HEK293 (cell line): ENCODE results near the gene S100A14.
A peak's percentile ranks its signal among the peaks of the same experiment; 100 is the strongest.

Experiments
- CTCF ChIA-PET: fragments of 350-600 bp; formaldehyde crosslinking; extraction: SDS; loops from one replicate; lab custom pipeline; 2021; ENCODE audit warnings: antibody characterized with exemption; lab: Yijun Ruan, JAX
- POLR2A ChIA-PET: fragments of 300-600 bp; formaldehyde crosslinking; extraction: SDS; loops from one replicate; lab custom pipeline; 2020; ENCODE audit warnings: antibody characterized with exemption, inconsistent platforms; lab: Yijun Ruan, JAX
- H3K27ac ChIP-seq: fragments of 200-500 bp; sonication (Bioruptor generic); 2 replicates; pipeline ENCODE4 v1.5.1; 2014; ENCODE audit warnings: low read depth, low read length, control low read depth, inconsistent platforms; ENCODE audit errors: extremely low read depth
- H3K36me3 ChIP-seq, 2 experiments: fragments of 200-500 bp in 1 of 2; sonication (Bioruptor generic) in 1 of 2; 1 replicate in 1 of 2; 2 replicates in 1 of 2; pipeline ENCODE4 v1.5.1; 2014 to 2017; ENCODE audit warnings: inconsistent platforms in 2 of 2, low read length in 2 of 2; ENCODE audit not compliant: control insufficient read depth in 2 of 2, insufficient read depth in 1 of 2
- H3K4me1 ChIP-seq: fragments of 200-500 bp; sonication (Bioruptor generic); 2 replicates; pipeline ENCODE4 v1.5.1; 2014; ENCODE audit warnings: mild to moderate bottlenecking, low read length, inconsistent platforms; ENCODE audit not compliant: control insufficient read depth, insufficient read depth
- H3K4me3 ChIP-seq: 2 replicates; pipeline ENCODE4 v1.5.1; 2011; ENCODE audit warnings: low read depth, mild to moderate bottlenecking, control low read depth, low read length, moderate library complexity
- H3K9me3 ChIP-seq: fragments of 200-500 bp; sonication (Bioruptor generic); 2 replicates; pipeline ENCODE4 v1.5.1; 2014; ENCODE audit warnings: low read depth, low read length, inconsistent platforms; ENCODE audit not compliant: control insufficient read depth, insufficient read depth
- GLIS2 ChIP-seq: fragments of 450-650 bp; formaldehyde crosslinking; IDR thresholded peaks from 2 replicates; pipeline ENCODE4 v1.5.1; 2016; ENCODE audit warnings: missing biosample characterization, missing genetic modification characterization
- IKZF3 ChIP-seq: fragments of 450-650 bp; IDR thresholded peaks from 2 replicates; pipeline ENCODE4 v1.5.0; 2018; ENCODE audit warnings: missing biosample characterization, mild to moderate bottlenecking, missing genetic modification characterization, moderate library complexity
- KLF8 ChIP-seq: fragments of 450-650 bp; formaldehyde crosslinking; IDR thresholded peaks from 2 replicates; pipeline ENCODE4 v1.5.1; 2016; ENCODE audit warnings: missing biosample characterization, missing genetic modification characterization
- PRDM1 ChIP-seq: fragments of 450-650 bp; formaldehyde crosslinking; IDR thresholded peaks from 2 replicates; pipeline ENCODE4; 2016; ENCODE audit warnings: missing biosample characterization, missing genetic modification characterization
- RBAK ChIP-seq: fragments of 450-650 bp; formaldehyde crosslinking; IDR thresholded peaks from 2 replicates; pipeline ENCODE4 v1.5.1; 2016; ENCODE audit warnings: missing biosample characterization, missing genetic modification characterization
- SP7 ChIP-seq: fragments of 450-650 bp; formaldehyde crosslinking; IDR thresholded peaks from 2 replicates; pipeline ENCODE4 v1.5.1; 2016; ENCODE audit warnings: missing biosample characterization, missing genetic modification characterization
- YY2 ChIP-seq: fragments of 450-650 bp; formaldehyde crosslinking; IDR thresholded peaks from 2 replicates; pipeline ENCODE4 v1.5.1; 2016; ENCODE audit warnings: missing biosample characterization, missing genetic modification characterization
- ZBTB48 ChIP-seq: fragments of 450-650 bp; formaldehyde crosslinking; IDR thresholded peaks from 2 replicates; pipeline ENCODE4 v1.5.1; 2016; ENCODE audit warnings: missing biosample characterization, missing genetic modification characterization
- ZFP69B ChIP-seq: fragments of 450-650 bp; formaldehyde crosslinking; IDR thresholded peaks from 2 replicates; pipeline ENCODE4 v1.5.1; 2016; ENCODE audit warnings: missing biosample characterization, missing genetic modification characterization
- ZNF114 ChIP-seq: fragments of 450-650 bp; formaldehyde crosslinking; IDR thresholded peaks from 2 replicates; pipeline ENCODE4 v1.5.0; 2017; ENCODE audit warnings: missing biosample characterization, missing genetic modification characterization
- ZNF121 ChIP-seq: fragments of 450-650 bp; formaldehyde crosslinking; IDR thresholded peaks from 2 replicates; pipeline ENCODE4 v1.5.1; 2016; ENCODE audit warnings: missing biosample characterization, missing genetic modification characterization
- ZNF366 ChIP-seq: fragments of 450-650 bp; formaldehyde crosslinking; conservative IDR thresholded peaks from 2 replicates; pipeline ENCODE4 v1.5.1; 2016; ENCODE audit warnings: missing biosample characterization, missing genetic modification characterization
- ZNF777 ChIP-seq: fragments of 450-650 bp; formaldehyde crosslinking; IDR thresholded peaks from 2 replicates; pipeline ENCODE4 v1.5.1; 2017; ENCODE audit warnings: missing biosample characterization, missing genetic modification characterization, borderline replicate concordance
- ZNF837 ChIP-seq: fragments of 450-650 bp; formaldehyde crosslinking; IDR thresholded peaks from 2 replicates; pipeline ENCODE4 v1.5.1; 2016; ENCODE audit warnings: missing biosample characterization, missing genetic modification characterization
- TF ChIP-seq, protein P1 (sequence below): fragments of 450-650 bp; formaldehyde crosslinking; IDR thresholded peaks from 2 replicates; pipeline ENCODE4 v1.5.1; 2017; ENCODE audit warnings: missing biosample characterization, missing genetic modification characterization
- TF ChIP-seq, protein P2 (sequence below): fragments of 450-650 bp; formaldehyde crosslinking; IDR thresholded peaks from 2 replicates; pipeline ENCODE4 v1.5.1; 2017; ENCODE audit warnings: missing biosample characterization, missing genetic modification characterization
- TF ChIP-seq, protein P3 (sequence below): fragments of 450-650 bp; formaldehyde crosslinking; IDR thresholded peaks from 2 replicates; pipeline ENCODE4 v1.5.1; 2016; ENCODE audit warnings: missing biosample characterization, missing genetic modification characterization
- TF ChIP-seq, protein P4 (sequence below): fragments of 450-650 bp; formaldehyde crosslinking; conservative IDR thresholded peaks from 2 replicates; pipeline ENCODE4 v1.5.1; 2016; ENCODE audit warnings: low read depth, missing biosample characterization, missing genetic modification characterization
- TF ChIP-seq, protein P5 (sequence below): fragments of 450-650 bp; IDR thresholded peaks from 2 replicates; pipeline ENCODE4 v1.5.1; 2018; ENCODE audit warnings: missing biosample characterization, missing genetic modification characterization
- TF ChIP-seq, protein P6 (sequence below): fragments of 450-650 bp; formaldehyde crosslinking; IDR thresholded peaks from 2 replicates; pipeline ENCODE4 v1.5.1; 2017; ENCODE audit warnings: missing biosample characterization, mild to moderate bottlenecking, missing genetic modification characterization, moderate library complexity

The S100A14 gene

DNA sequence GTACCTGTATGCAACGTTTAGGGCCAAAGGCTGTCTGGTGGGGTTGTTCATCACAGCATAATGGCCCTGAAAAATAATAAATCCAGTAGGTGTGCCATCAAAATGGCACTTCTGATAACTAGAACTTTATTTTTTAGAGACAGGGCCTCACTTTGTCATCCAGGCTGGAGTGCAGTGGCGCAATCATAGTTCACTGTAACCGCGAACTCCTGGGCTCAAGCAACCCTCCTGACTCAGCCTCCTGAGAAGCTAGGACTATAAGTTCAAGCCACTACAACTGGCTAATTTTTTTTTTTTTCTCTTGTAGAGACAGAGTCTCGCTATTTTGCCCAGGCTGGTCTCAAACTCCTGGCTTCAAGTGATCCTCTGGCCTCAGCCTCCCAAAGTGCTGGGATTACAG is 47.1 kb upstream of the S100A14 start:
- Histone ChIP-seq H3K27ac (no peak overlapping the region), H3K4me3 (no peak overlapping the region), H3K36me3 (peaks cover 69 to 88% of the 10 kb centered on the region in 2 experiments), H3K4me1 (0 out of 2 replicates have a peak, but pooled peaks cover under 1% of the 10 kb centered on the region), H3K9me3 (no peaks in the 10 kb centered on the region)
- ChIA-PET POLR2A (no interaction called here), CTCF (interaction anchor here (0.6 kb wide), 1 partner anchor 133 kb away, joined by 3 read pairs; no protein-coding TSS in a partner anchor)
- TF ChIP-seq, protein P1, sequence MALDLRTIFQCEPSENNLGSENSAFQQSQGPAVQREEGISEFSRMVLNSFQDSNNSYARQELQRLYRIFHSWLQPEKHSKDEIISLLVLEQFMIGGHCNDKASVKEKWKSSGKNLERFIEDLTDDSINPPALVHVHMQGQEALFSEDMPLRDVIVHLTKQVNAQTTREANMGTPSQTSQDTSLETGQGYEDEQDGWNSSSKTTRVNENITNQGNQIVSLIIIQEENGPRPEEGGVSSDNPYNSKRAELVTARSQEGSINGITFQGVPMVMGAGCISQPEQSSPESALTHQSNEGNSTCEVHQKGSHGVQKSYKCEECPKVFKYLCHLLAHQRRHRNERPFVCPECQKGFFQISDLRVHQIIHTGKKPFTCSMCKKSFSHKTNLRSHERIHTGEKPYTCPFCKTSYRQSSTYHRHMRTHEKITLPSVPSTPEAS (tag by site-specific recombination), result no peak
- TF ChIP-seq SP7 (tag by site-specific recombination) (no peak), ZNF114 (no peak), YY2 (tag by site-specific recombination) (no peak), ZBTB48 (tag by site-specific recombination) (no peak), ZNF121 (tag by site-specific recombination) (no peak)
- TF ChIP-seq, protein P2, sequence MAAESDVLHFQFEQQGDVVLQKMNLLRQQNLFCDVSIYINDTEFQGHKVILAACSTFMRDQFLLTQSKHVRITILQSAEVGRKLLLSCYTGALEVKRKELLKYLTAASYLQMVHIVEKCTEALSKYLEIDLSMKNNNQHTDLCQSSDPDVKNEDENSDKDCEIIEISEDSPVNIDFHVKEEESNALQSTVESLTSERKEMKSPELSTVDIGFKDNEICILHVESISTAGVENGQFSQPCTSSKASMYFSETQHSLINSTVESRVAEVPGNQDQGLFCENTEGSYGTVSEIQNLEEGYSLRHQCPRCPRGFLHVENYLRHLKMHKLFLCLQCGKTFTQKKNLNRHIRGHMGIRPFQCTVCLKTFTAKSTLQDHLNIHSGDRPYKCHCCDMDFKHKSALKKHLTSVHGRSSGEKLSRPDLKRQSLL, result peak; percentile 20; the same call in 1 of the 2 replicates
- TF ChIP-seq, protein P3, sequence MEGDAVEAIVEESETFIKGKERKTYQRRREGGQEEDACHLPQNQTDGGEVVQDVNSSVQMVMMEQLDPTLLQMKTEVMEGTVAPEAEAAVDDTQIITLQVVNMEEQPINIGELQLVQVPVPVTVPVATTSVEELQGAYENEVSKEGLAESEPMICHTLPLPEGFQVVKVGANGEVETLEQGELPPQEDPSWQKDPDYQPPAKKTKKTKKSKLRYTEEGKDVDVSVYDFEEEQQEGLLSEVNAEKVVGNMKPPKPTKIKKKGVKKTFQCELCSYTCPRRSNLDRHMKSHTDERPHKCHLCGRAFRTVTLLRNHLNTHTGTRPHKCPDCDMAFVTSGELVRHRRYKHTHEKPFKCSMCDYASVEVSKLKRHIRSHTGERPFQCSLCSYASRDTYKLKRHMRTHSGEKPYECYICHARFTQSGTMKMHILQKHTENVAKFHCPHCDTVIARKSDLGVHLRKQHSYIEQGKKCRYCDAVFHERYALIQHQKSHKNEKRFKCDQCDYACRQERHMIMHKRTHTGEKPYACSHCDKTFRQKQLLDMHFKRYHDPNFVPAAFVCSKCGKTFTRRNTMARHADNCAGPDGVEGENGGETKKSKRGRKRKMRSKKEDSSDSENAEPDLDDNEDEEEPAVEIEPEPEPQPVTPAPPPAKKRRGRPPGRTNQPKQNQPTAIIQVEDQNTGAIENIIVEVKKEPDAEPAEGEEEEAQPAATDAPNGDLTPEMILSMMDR (tag by site-specific recombination), result no peak

DNA sequence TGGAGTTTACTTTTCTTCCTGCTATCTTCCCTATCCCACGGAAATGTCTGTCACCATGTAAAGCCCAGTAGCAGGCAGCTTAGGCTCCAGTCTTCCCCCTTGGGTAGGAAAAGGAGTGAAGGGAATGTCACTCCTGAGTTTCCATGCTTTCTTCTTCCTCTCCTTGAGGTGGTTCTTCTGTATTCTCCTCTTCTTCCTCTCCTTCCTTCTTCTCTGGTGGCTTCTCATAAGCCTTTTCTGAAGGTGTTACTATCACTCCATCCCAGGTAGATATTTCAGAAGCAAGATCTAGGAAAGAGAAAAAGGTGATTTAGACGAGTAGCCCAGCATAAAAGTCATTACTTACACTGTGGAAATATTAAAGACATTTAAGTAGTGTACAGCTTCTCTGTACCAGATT is 46.1 kb upstream of the S100A14 start:
- Histone ChIP-seq H3K36me3 (peaks cover 59 to 79% of the 10 kb centered on the region in 2 experiments), H3K27ac (no peak overlapping the region; the same call in 1 of the 2 replicates), H3K4me1 (0 out of 2 replicates have a peak, but pooled peaks cover 2% of the 10 kb centered on the region)
- CTCF ChIA-PET, result no interaction called here
- TF ChIP-seq KLF8, result no peak
- peak; percentile 68 for TF ChIP-seq ZNF366 (tag by site-specific recombination)
- TF ChIP-seq, protein P4, sequence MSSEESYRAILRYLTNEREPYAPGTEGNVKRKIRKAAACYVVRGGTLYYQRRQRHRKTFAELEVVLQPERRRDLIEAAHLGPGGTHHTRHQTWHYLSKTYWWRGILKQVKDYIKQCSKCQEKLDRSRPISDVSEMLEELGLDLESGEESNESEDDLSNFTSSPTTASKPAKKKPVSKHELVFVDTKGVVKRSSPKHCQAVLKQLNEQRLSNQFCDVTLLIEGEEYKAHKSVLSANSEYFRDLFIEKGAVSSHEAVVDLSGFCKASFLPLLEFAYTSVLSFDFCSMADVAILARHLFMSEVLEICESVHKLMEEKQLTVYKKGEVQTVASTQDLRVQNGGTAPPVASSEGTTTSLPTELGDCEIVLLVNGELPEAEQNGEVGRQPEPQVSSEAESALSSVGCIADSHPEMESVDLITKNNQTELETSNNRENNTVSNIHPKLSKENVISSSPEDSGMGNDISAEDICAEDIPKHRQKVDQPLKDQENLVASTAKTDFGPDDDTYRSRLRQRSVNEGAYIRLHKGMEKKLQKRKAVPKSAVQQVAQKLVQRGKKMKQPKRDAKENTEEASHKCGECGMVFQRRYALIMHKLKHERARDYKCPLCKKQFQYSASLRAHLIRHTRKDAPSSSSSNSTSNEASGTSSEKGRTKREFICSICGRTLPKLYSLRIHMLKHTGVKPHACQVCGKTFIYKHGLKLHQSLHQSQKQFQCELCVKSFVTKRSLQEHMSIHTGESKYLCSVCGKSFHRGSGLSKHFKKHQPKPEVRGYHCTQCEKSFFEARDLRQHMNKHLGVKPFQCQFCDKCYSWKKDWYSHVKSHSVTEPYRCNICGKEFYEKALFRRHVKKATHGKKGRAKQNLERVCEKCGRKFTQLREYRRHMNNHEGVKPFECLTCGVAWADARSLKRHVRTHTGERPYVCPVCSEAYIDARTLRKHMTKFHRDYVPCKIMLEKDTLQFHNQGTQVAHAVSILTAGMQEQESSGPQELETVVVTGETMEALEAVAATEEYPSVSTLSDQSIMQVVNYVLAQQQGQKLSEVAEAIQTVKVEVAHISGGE (tag by site-specific recombination), result no peak
- no peak for TF ChIP-seq RBAK
- TF ChIP-seq ZNF837 (tag by site-specific recombination), result no peak
- TF ChIP-seq PRDM1 (tag by site-specific recombination), result peak; percentile 60; the same call in 1 of the 2 replicates
- TF ChIP-seq ZNF777, result no peak
- TF ChIP-seq, protein P5, sequence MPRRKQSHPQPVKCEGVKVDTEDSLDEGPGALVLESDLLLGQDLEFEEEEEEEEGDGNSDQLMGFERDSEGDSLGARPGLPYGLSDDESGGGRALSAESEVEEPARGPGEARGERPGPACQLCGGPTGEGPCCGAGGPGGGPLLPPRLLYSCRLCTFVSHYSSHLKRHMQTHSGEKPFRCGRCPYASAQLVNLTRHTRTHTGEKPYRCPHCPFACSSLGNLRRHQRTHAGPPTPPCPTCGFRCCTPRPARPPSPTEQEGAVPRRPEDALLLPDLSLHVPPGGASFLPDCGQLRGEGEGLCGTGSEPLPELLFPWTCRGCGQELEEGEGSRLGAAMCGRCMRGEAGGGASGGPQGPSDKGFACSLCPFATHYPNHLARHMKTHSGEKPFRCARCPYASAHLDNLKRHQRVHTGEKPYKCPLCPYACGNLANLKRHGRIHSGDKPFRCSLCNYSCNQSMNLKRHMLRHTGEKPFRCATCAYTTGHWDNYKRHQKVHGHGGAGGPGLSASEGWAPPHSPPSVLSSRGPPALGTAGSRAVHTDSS, result 0 out of 2 replicates have a peak, but pooled peaks have one; percentile 14
- no peak for TF ChIP-seq ZFP69B (tag by site-specific recombination)
- TF ChIP-seq, protein P6, sequence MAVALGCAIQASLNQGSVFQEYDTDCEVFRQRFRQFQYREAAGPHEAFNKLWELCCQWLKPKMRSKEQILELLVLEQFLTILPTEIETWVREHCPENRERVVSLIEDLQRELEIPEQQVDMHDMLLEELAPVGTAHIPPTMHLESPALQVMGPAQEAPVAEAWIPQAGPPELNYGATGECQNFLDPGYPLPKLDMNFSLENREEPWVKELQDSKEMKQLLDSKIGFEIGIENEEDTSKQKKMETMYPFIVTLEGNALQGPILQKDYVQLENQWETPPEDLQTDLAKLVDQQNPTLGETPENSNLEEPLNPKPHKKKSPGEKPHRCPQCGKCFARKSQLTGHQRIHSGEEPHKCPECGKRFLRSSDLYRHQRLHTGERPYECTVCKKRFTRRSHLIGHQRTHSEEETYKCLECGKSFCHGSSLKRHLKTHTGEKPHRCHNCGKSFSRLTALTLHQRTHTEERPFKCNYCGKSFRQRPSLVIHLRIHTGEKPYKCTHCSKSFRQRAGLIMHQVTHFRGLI (tag by site-specific recombination), result no peak
- TF ChIP-seq GLIS2 (tag by site-specific recombination), result no peak
- TF ChIP-seq IKZF3 (tag by site-specific recombination), result peak; percentile 46; the same call in 1 of the 2 replicates
- TF ChIP-seq, all 188 proteins: peak for 4
- POLR2A ChIA-PET, result interaction anchor here (0.7 kb wide), 1 partner anchor 148 kb away, joined by 3 read pairs; no protein-coding TSS in a partner anchor
- no peaks in the 10 kb centered on the region for H3K9me3 ChIP-seq
- H3K4me3 ChIP-seq, result no peak overlapping the region
